ENCODE measurements around the gene INSRR. TPM values are rescaled to one million over a fixed set of nuclear protein-coding genes. Genes with fewer than 3 reads are reported as not detected.

INSRR gene
- total RNA-seq, 1 donor from 2014 or later, result not detected

Other genes with a start within 250 kb of the INSRR start
- 0.38 and 0.93 TPM in 2 replicates for gene HAPLN2, start 239.7 kb downstream of the INSRR start, total RNA-seq
- gene BCAN, start 217.0 kb downstream of the INSRR start, total RNA-seq, result not detected in 2 replicates
- 33.9 and 39.2 TPM in 2 replicates for gene NES, start 181.7 kb downstream of the INSRR start, total RNA-seq
- 70.4 and 125 TPM in 2 replicates for gene CRABP2, start 153.5 kb downstream of the INSRR start, total RNA-seq
- gene METTL25B, start 130.6 kb downstream of the INSRR start, total RNA-seq, result 40.0 and 42.4 TPM in 2 replicates
- gene ISG20L2, start 130.4 kb downstream of the INSRR start, total RNA-seq, result 36.9 and 38.9 TPM in 2 replicates
- gene MRPL24, start 118.0 kb downstream of the INSRR start, total RNA-seq, result 35.9 and 43.2 TPM in 2 replicates
- gene HDGF, start 107.4 kb downstream of the INSRR start, total RNA-seq, result 280 and 288 TPM in 2 replicates
- gene PRCC, start 91.6 kb downstream of the INSRR start, total RNA-seq, result 93.2 TPM in 2 replicates
- gene SH2D2A, start 42.3 kb downstream of the INSRR start, total RNA-seq, result not detected in 2 replicates
- gene NTRK1, start 1.7 kb upstream of the INSRR start, total RNA-seq, result 0.36 TPM in 1 of 2 replicates, not detected in the other
- gene PEAR1, start 34.6 kb upstream of the INSRR start, total RNA-seq, result 0.20 TPM in 1 of 2 replicates, not detected in the other
- gene LRRC71, start 61.5 kb upstream of the INSRR start, total RNA-seq, result not detected in 2 replicates
- 55.9 and 56.7 TPM in 2 replicates for gene ARHGEF11, start 186.6 kb upstream of the INSRR start, total RNA-seq
- 0.67 and 0.72 TPM in 2 replicates for gene ETV3L, start 240.7 kb upstream of the INSRR start, total RNA-seq